Effector memory CD8-positive, alpha-beta T cell (primary cell): Measurements from ENCODE around the gene APBA2.
A peak's percentile ranks its signal among the peaks of the same experiment; 100 is the strongest.

ENCODE experiments used
- ATAC-seq: fragments of 150-1000 bp; cut with Tn5 transposase; replicated peaks from 2 replicates; pipeline ENCODE4 v1.10.0; 2021; ENCODE audit warnings: mild to moderate bottlenecking, moderate library complexity
- DNase-seq, 3 experiments: peaks; one replicate each; pipeline ENCODE4 v3.0.0; 2021
- H3K27ac Mint-ChIP-seq, 2 donors: one replicate each; pipeline ENCODE4 v1.8.0; 2022; ENCODE audit warnings: mild to moderate bottlenecking in 2 of 2, mixed read lengths in 2 of 2, moderate library complexity in 2 of 2
- H3K27me3 Mint-ChIP-seq, 2 donors: one replicate each; pipeline ENCODE4 v1.8.0; 2022; ENCODE audit warnings: mixed read lengths in 2 of 2
- H3K36me3 Mint-ChIP-seq: one replicate; pipeline ENCODE4 v1.8.0; 2022; ENCODE audit warnings: mild to moderate bottlenecking, moderate library complexity, mixed read lengths; ENCODE audit not compliant: insufficient read depth
- H3K4me1 Mint-ChIP-seq, 2 donors: one replicate each; pipeline ENCODE4 v1.8.0; 2022; ENCODE audit warnings: low read depth in 2 of 2, mixed read lengths in 2 of 2
- H3K4me3 Mint-ChIP-seq, 2 donors: one replicate each; pipeline ENCODE4 v1.8.0; 2022; ENCODE audit warnings: mild to moderate bottlenecking in 2 of 2, mixed read lengths in 2 of 2, moderate library complexity in 2 of 2
- H3K9me3 Mint-ChIP-seq, 2 donors: one replicate each; pipeline ENCODE4 v1.8.0; 2022; ENCODE audit warnings: mixed read lengths in 2 of 2

Gene APBA2

DNA sequence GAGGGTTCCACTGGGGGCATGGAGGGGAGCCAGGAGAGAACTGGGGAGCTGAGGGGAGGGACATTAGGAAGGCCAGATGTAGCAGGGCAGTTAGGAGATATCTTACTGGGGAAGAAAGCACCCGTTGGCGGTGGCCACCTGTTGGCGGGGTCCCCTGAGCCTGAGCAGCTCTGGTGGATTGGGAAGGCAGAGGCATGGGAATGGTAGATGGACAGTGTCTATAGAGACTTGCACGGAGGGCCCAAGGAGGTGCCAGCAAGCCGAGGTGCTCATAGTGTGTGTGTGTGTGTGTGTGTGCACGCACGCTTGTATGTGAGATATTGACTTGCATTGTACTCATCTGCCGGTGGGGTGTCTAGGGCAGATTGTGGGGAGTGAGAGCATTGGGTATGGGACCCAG, 179.0 kb downstream of the APBA2 start:
- Mint-ChIP-seq H3K4me3 (no peak overlapping the region), H3K36me3 (no peaks in the 10 kb centered on the region), H3K27me3 (peaks cover 0 to 6% of the 10 kb centered on the region in 2 donors), H3K4me1 (peaks cover 6% of the 10 kb centered on the region in 2 donors), H3K9me3 (peaks cover 0 to 3% of the 10 kb centered on the region in 2 donors), H3K27ac (peak overlapping the region in 1 of 2 donors; percentile 30)
- DNase-seq (no peak), ATAC-seq (no peak)

GRCh38 chr15:29065571-29065970, 179.8 kb downstream of the APBA2 start:
- DNase-seq: no peak
- H3K9me3 Mint-ChIP-seq: peaks cover 0 to 3% of the 10 kb centered on the region in 2 donors
- no peaks in the 10 kb centered on the region for H3K36me3 Mint-ChIP-seq
- peaks cover 6% of the 10 kb centered on the region in 2 donors for H3K4me1 Mint-ChIP-seq
- peaks cover 0 to 6% of the 10 kb centered on the region in 2 donors for H3K27me3 Mint-ChIP-seq
- peak overlapping the region; percentile 30 to 57 for H3K27ac Mint-ChIP-seq
- no peak overlapping the region for H3K4me3 Mint-ChIP-seq
- ATAC-seq: no peak

DNA sequence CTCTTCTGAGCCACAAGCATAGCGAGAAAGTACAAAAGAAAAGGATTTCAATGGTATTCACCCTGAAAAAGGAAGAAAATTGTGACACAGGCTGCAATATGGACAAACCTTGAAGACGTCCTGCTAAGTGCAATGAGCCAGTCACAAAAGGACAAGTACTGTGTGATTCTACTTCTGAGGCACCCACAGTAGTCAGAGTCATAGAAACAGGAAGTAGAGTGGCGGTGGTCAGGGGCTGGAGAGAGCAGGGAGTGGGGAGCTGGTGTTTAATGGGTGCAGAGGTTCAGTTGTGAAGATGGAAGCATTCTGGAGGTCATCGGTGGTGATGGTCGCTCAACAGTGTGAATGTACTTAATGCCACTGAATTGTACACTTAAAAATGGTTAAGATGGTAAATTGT, 180.5 kb downstream of the APBA2 start:
- Mint-ChIP-seq H3K36me3 (no peaks in the 10 kb centered on the region), H3K27me3 (peaks cover 0 to 6% of the 10 kb centered on the region in 2 donors), H3K9me3 (peaks cover 0 to 3% of the 10 kb centered on the region in 2 donors), H3K4me1 (peaks cover 6% of the 10 kb centered on the region in 2 donors), H3K4me3 (no peak overlapping the region), H3K27ac (peak overlapping the region; percentile 30 to 57)
- no peak for ATAC-seq
- DNase-seq: no peak

DNA sequence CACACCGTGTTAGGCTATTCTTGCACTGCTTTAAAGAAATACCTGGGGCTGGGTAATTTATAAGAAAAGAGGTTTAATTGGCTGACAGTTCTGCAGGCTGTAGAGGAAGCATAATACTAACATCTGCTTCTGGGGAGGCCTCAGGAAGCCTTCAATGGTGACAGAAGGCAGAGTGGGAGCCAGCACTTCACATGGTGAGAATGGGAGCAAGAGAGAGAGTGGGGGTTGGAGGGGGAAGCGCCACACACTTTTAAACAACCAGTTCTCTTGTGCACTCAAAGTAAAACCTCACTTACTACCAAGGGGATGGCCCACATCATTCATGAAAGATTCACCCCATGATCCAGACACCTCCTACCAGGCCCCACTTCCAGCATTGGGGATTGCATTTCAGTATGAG, 181.1 kb downstream of the APBA2 start:
- DNase-seq: no peak
- Mint-ChIP-seq H3K9me3 (peaks cover 0 to 3% of the 10 kb centered on the region in 2 donors), H3K36me3 (no peaks in the 10 kb centered on the region), H3K4me3 (no peak overlapping the region), H3K4me1 (peaks cover 4 to 6% of the 10 kb centered on the region in 2 donors), H3K27ac (peak overlapping the region in 1 of 2 donors; percentile 57), H3K27me3 (peaks cover 0 to under 1% of the 10 kb centered on the region in 2 donors)
- ATAC-seq: no peak

DNA sequence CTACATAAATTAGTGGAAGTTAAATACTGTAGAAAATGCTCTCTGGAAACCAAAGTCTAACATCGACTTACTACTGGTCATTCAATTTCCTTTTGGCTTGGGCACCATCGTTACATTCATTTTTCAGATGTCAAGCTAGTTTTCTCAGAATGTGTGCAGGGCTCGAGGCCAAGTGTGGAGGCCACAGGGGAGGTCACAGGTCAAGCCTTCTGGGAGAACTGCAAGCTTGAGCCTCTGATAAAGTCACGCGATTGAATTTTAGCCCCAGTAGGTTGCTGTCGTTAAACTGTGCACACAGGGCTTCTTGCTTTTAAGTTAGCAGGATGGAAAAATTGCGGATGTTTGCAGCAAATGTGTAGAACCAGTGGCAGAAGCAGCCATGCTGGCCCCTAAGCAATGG, 182.2 kb downstream of the APBA2 start:
- DNase-seq: no peak
- Mint-ChIP-seq H3K4me1 (peaks cover 4 to 11% of the 10 kb centered on the region in 2 donors), H3K9me3 (peaks cover 0 to 3% of the 10 kb centered on the region in 2 donors), H3K27ac (no peak overlapping the region), H3K27me3 (no peaks in the 10 kb centered on the region), H3K36me3 (no peaks in the 10 kb centered on the region), H3K4me3 (no peak overlapping the region)
- no peak for ATAC-seq

GRCh38 chr15:29070471-29071231, 184.9 kb downstream of the APBA2 start:
- ATAC-seq (no peak), DNase-seq (no peak)
- no peaks in the 10 kb centered on the region for H3K27me3 Mint-ChIP-seq
- no peak overlapping the region for H3K4me3 Mint-ChIP-seq
- H3K9me3 Mint-ChIP-seq: peaks cover 0 to 3% of the 10 kb centered on the region in 2 donors
- H3K4me1 Mint-ChIP-seq: peaks cover 0 to 11% of the 10 kb centered on the region in 2 donors
- no peak overlapping the region for H3K27ac Mint-ChIP-seq
- H3K36me3 Mint-ChIP-seq: no peaks in the 10 kb centered on the region

GRCh38 chr15:29071232-29071881, 185.6 kb downstream of the APBA2 start:
- DNase-seq: no peak
- H3K9me3 Mint-ChIP-seq: peaks cover 0 to 3% of the 10 kb centered on the region in 2 donors
- no peak overlapping the region for H3K4me3 Mint-ChIP-seq
- H3K4me1 Mint-ChIP-seq: peaks cover 0 to 6% of the 10 kb centered on the region in 2 donors
- no peak overlapping the region for H3K27ac Mint-ChIP-seq
- no peaks in the 10 kb centered on the region for H3K36me3 Mint-ChIP-seq
- ATAC-seq: no peak
- no peaks in the 10 kb centered on the region for H3K27me3 Mint-ChIP-seq

DNA sequence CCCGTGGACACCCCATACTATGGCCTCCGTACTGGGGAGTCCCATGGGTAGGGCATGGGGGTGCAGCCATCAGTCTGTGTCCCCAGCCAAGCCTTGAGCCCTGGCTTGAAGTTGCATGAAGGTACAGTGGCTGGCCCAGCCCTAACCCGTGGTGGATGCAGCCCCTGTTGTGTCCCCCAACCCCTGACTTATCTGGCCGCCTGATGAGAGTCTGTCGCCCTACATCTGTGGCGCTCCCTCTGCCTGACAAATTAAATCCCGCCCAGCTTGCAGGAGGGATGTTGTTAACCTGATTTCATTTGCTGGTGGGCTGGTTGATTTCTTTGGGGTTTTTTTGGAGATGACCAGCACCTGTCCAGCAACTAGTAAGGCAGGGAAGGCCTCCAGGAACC, 186.1 kb downstream of the APBA2 start:
- no peak for DNase-seq
- no peaks in the 10 kb centered on the region for H3K27me3 Mint-ChIP-seq
- peaks cover 0 to 4% of the 10 kb centered on the region in 2 donors for H3K4me1 Mint-ChIP-seq
- H3K36me3 Mint-ChIP-seq: no peaks in the 10 kb centered on the region
- peak overlapping the region in 1 of 2 donors; percentile 65 for H3K27ac Mint-ChIP-seq
- peaks cover 0 to 3% of the 10 kb centered on the region in 2 donors for H3K9me3 Mint-ChIP-seq
- ATAC-seq: no peak
- no peak overlapping the region for H3K4me3 Mint-ChIP-seq

- DNase-seq (no peak), ATAC-seq (no peak)
- no peaks in the 10 kb centered on the region for H3K27me3 Mint-ChIP-seq
- peaks cover 0 to 4% of the 10 kb centered on the region in 2 donors for H3K4me1 Mint-ChIP-seq
- H3K36me3 Mint-ChIP-seq: no peaks in the 10 kb centered on the region
- peaks cover 0 to 3% of the 10 kb centered on the region in 2 donors for H3K9me3 Mint-ChIP-seq
- H3K4me3 Mint-ChIP-seq: no peak overlapping the region
- peak overlapping the region in 1 of 2 donors; percentile 65 for H3K27ac Mint-ChIP-seq
Observed at GRCh38 chr15:29072444-29072843, 186.7 kb downstream of the APBA2 start.

- no peak overlapping the region for H3K27ac Mint-ChIP-seq
- no peaks in the 10 kb centered on the region for H3K27me3 Mint-ChIP-seq
- H3K4me1 Mint-ChIP-seq: peaks cover 0 to 9% of the 10 kb centered on the region in 2 donors
- no peaks in the 10 kb centered on the region for H3K9me3 Mint-ChIP-seq
- peaks cover 3% of the 10 kb centered on the region for H3K36me3 Mint-ChIP-seq
- H3K4me3 Mint-ChIP-seq: no peak overlapping the region
- DNase-seq: no peak
- ATAC-seq: no peak
Observed at GRCh38 chr15:29074045-29074444, 188.3 kb downstream of the APBA2 start.

- Mint-ChIP-seq H3K4me1 (peaks cover 0 to 5% of the 10 kb centered on the region in 2 donors), H3K27ac (no peak overlapping the region), H3K9me3 (no peaks in the 10 kb centered on the region), H3K36me3 (peaks cover 3% of the 10 kb centered on the region), H3K4me3 (no peak overlapping the region), H3K27me3 (no peaks in the 10 kb centered on the region)
- ATAC-seq (no peak), DNase-seq (no peak)
Observed at GRCh38 chr15:29078541-29078940, 192.8 kb downstream of the APBA2 start.

DNA sequence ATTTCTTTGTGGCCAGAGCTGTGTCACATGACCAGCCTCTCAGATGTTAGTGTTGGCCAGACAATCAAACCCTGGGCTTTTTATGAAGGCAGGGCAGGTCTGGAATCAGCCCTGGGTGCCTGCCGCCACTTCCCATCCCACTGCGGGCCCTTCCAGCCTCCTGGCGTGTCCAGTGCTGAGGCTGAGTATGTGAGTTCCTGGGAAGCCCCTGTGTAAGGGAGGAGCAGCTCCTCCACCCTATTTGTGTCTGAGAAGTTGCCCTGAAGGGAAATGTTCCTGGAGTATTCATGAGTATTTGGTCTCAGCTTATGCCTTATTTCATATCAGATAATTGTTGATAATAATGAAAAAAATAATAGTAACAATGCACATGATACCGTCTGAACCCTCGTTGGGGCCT, 193.7 kb downstream of the APBA2 start:
- Mint-ChIP-seq H3K9me3 (peaks cover 0 to 2% of the 10 kb centered on the region in 2 donors), H3K36me3 (peaks cover 3% of the 10 kb centered on the region), H3K27me3 (no peaks in the 10 kb centered on the region), H3K27ac (no peak overlapping the region), H3K4me1 (peaks cover 0 to 5% of the 10 kb centered on the region in 2 donors), H3K4me3 (no peak overlapping the region)
- no peak for DNase-seq
- no peak for ATAC-seq

DNA sequence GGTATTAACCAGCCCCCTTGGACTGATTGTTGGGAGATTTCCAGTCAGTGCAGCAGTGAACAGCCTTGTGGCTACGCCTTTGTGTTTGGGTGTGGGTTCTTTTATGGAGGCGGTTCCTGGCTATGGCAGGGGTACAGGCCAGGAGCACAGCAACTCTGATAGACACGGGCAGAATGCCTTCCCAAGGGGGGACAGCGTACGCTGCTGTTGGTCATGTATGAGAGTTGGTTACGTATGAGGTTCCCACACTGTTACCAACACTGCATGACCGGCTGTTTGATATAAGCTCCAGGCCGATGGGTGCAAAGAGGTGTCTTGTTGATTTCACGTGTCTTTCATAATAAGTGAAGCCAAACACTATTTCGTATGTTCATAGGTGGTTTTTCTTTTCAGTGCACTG, 196.0 kb downstream of the APBA2 start:
- Mint-ChIP-seq H3K36me3 (peaks cover 3% of the 10 kb centered on the region), H3K4me3 (no peak overlapping the region), H3K9me3 (peaks cover 0 to 7% of the 10 kb centered on the region in 2 donors), H3K27ac (no peak overlapping the region), H3K27me3 (no peaks in the 10 kb centered on the region), H3K4me1 (peaks cover 0 to 5% of the 10 kb centered on the region in 2 donors)
- DNase-seq (no peak), ATAC-seq (no peak)

DNA sequence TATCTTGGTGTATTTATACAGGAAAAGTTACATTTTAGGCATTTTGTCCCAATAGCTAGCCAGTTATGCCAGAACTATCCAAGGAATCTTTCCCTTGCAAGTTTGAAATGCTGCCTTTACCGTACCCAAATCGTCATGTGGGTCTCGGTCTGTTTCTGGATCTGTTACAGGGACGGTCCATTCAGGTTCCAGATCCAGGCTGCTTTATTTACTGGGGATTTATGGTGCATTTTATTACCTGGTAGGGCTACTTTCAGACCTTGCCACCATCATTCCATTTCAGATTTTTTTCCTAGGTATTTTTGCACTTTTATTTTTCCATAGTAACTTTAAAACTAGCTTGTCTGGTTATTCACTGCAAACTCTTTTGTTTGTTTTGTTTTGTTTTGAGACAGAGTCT, 197.4 kb downstream of the APBA2 start:
- H3K36me3 Mint-ChIP-seq: peaks cover 3% of the 10 kb centered on the region
- H3K27ac Mint-ChIP-seq: no peak overlapping the region
- no peak for ATAC-seq
- H3K4me3 Mint-ChIP-seq: no peak overlapping the region
- H3K9me3 Mint-ChIP-seq: peaks cover 0 to 7% of the 10 kb centered on the region in 2 donors
- DNase-seq: no peak
- no peaks in the 10 kb centered on the region for H3K27me3 Mint-ChIP-seq
- H3K4me1 Mint-ChIP-seq: peaks cover 6 to 10% of the 10 kb centered on the region in 2 donors
